GM12801 (cell line): ENCODE data around the gene HMCN1.

Experiments used
- CTCF ChIP-seq: IDR thresholded peaks from one replicate; pipeline ENCODE4 v1.5.1; 2011; ENCODE audit warnings: control low read depth; ENCODE audit not compliant: insufficient read length; ENCODE audit errors: extremely low read depth

Gene HMCN1

DNA sequence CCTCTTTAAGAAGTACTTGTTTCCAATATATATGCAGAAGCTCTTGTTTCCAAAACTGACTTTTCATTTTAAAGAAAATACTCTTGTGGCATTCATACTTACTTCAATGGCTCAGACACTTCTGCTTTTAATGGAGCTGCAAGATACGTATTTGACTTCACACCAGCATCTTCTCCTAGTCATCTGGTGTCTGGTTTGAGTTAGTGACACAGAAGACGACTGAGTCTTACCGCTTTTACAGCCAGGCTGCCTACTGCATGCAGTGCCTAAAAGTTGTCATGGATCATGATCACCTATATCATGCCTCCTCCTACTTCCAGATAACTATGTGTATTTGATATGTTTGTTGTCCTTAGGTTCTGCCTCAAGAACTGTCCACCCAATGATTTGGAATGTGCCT lies 455.0 kb downstream of the HMCN1 start:
- TF ChIP-seq CTCF = no peak

DNA sequence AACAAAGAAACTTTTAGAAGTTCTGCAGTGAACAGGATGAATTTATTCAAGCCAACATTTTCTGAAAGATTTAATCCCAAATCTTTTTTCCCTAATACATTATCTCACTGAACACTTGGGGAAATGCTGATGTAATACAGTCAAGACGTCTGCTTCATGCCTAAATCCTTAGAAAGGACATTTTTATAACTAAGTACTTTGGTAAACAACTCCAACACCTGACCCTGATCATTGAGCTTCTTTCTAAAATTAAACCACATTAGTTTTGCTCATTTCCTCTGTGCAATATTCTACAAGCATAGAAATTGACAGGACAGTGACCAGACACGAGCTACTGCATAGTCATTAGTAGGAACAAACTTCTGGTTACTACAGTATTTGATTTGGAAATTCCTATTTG lies 457.3 kb downstream of the HMCN1 start:
- no peak for TF ChIP-seq CTCF

DNA sequence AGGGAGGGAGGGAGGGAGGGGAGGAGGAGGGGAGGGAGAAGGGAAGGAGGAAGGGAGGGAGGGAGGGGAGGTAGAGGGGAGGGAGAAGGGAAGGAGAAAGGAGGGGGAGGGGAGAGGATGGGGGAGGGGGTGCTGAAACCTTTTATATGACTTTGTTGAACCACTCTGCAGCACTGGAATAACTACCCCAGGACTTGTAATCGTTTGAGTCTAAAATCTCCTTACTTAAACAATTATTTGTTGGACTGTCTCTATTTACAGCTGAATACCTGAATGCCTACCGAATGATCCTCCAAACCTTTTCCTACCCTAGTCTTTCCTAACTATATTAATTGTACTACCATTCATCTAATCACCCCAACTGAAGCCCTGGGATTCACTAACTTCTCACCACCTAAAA lies 459.0 kb downstream of the HMCN1 start:
- no peak for TF ChIP-seq CTCF

DNA sequence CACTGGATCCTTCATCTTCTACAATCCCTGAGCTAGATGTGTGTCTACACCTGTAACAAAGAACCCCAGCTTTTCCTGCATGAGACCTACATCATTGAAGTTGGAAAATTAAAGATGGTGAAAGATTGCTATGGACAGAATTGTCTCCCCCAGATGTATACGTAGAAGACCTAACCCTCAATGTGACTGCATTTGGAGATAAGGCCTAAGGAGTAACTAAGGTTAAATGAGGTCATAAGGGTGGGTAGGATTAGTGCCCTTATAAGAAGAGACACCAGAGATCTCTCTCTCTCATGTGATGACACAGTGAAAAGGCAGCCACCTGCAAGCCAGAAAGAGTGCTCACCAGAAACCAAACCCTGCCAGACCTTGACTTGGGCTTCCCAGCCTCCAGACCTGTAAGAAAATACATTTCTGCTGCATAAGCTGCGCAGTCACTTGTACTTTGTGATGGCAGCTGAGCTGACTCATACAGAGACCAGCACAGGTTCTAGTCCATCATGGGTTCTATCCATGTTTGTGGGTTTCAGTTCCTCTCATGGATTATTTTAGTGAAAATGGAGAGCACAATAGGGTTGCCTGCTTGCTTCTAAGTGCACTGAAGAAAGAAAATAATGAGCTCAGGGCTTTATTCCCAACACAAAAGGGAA lies 460.0 kb downstream of the HMCN1 start:
- TF ChIP-seq CTCF = no peak

- TF ChIP-seq CTCF = no peak
These were observed 461.3 kb downstream of the HMCN1 start for GRCh38 chr1:186195377-186195931.

- TF ChIP-seq CTCF = no peak
These were observed 468.1 kb downstream of the HMCN1 start for GRCh38 chr1:186202271-186202764.

DNA sequence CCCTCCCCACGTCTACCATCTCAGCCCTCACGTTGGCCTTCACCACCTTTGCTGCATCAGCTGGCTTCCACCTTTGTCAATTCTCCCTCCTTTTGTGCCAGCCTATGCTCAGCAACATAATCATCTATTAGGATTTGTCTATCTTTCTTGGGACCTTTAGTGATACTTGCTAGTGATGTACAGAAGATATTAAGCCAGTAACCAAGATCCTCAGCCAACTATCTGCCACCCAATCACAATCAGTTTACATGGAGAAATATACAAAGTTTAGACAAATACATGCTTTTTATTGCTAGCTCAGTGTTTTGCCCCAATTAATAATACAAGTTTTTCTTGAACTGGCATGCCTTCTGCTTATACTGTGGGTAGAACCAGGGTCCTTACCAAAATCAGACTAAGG lies 468.6 kb downstream of the HMCN1 start:
- TF ChIP-seq CTCF = no peak
